AG08395 (cell line): ENCODE data around the gene SLC37A1.
"Not testable (repeated sequence)": the region's sequence is repeated elsewhere in the genome, so short reads cannot be mapped to it uniquely, and the experiment has no call there.

ENCODE experiments used
- DNase-seq: peaks from one replicate; pipeline ENCODE4 v3.0.0; 2012; ENCODE audit warnings: mixed read lengths, low spot score

Gene SLC37A1

DNA sequence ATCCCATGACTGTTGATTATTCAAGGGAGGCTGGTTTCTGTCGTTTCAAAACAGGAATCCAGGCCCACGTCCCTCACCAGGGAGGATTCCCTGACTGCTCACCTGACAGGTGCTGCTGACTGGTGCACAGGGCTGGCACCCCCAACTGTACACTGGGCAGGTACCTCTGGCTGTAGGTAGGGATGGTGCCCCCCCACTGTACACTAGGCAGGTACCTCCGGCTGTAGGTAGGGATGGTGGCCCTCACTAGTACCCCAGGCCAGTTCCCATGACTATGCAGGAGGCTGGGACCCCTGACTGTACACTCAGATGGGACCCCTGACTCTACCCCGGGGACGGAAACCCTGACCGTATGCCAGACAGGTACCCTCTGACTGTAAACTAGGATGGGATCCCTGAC, 106.2 kb downstream of the SLC37A1 start:
- DNase-seq, result no peak

DNA sequence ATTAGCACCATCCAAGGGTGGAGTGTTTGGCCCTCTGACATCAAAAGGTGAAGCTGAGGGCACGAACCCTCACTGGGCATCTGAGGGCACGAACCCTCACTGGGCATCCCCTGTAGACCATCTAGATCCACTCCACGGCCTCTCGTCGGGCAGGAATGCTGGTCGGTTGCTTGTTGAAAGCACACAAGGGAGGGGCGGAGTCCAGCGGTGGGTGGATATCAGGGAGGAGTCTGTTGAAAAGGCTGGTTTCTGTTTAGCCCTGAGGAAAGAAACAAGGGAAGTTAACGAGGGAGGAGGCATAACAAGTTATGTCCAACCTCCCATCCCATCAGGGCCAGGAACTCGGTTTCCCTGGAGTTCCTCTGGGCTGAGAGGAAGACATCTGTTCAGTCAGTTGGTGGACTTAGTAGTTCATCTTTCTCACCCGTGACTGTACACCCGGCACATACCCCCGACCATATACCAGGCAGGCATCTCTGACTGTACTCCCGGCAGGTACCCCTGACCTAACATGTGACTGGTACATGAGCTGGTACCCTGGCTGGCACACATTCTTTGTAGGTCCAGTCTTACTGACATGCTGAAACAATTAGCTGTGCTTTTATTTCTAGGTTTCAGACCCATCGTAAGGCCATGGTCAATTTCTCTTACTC, 107.6 kb downstream of the SLC37A1 start:
- DNase-seq, result no peak

DNA sequence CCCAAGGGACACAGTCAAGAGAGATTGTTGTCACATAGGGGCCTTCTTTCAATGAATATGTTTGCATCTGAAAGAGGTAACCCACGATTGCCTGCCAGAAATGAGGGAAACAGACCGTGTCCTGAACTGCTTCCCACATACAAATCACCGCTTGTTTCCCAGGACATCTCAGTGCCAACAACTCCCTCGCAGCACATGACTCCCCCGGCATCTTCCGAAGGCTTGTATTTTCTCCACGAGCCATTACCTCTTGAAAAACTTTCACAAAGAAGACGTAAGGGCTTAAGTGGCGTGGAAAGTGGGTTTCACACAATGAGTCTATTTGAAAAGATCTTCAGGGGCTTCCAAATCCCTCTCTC, 108.1 kb downstream of the SLC37A1 start:
- DNase-seq, result no peak

DNA sequence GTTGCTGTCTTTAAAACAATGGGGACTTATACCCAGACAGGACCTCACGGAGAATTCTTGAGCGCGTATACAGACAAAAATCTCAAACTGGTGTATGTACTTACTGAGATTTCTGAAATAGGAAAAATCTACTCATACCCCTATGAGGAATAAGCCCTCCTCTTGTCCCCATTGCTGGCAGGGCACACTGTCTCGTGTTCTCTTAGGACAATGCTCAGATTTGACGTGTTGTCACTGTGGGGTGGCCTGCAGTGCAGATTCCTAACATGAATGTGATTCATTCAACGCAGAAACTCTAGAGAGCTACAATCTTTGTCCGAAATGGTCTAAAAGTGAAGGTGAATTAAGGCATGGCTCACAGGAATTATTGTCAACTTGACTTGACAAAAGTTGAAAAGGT, 108.6 kb downstream of the SLC37A1 start:
- DNase-seq, result no peak

DNA sequence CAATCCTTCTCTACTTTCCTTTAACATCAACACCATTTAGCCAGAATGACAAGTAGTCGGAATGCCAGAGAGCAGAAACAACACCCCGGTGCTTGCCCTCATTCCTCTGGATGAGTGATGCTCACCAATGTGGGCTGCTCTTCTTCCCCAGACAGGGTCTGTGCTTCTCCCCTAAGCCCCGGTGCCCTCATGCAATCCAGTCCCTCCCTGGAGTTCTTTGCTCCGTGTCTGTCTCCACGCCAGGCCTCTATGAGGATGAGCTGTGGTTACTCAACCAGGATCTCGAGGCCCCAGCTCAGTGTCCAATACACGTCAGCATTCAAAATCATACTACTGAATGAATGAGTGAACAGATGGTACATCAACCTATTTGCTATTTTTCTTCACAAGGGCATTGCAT, 110.0 kb downstream of the SLC37A1 start:
- no peak for DNase-seq

DNA sequence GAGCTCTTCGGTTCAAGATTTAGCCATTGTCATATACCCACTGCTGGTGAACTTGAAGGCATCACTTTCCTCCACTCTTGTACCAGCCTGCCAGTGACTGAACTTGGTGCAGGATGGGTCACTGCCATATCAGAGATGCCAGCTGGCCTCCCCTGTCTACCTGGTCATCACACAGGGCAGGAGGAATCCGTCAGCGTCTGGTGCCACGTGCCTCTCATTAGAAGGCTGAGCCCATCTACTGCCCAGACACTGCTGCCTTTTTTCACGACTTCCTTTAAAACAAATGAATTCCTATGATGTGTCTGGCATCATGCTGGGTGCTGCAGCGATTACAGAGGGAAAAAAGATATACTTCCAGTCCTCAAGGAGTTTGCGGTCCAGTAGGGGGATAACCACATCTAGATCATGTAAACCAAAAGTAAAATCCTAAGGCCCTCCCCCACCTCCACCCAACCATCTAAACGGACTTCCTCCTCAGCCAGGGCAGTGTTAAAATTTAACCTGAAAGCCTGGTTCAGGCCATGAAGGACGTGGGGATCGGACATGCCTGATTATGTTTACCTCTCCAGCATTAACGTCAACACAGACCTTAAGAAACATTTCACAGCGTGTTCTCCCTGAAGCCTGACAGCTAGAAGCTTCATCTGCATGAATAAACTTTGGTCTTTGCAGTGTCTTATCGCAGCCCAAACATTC, 110.6 kb downstream of the SLC37A1 start:
- no peak for DNase-seq

DNA sequence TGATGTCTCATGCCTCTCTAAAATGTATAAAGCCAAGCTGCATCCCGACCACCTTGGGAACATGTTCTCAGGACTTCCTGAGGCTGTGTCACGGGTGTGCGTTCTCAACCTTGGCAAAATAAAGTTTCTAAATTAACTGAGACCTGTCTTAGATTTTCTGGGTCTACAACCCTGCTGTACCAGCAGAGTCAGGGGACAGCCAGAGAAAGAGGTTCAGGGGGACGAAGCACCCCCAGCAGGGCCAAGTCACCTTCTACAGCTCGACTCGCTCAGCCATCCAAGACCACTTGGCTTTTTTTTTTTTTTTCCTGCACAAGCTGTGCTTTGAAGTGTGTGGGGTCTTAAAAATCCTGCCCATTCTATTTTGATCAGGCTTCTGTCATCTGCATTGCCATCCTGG, 111.3 kb downstream of the SLC37A1 start:
- DNase-seq, result no peak

DNA sequence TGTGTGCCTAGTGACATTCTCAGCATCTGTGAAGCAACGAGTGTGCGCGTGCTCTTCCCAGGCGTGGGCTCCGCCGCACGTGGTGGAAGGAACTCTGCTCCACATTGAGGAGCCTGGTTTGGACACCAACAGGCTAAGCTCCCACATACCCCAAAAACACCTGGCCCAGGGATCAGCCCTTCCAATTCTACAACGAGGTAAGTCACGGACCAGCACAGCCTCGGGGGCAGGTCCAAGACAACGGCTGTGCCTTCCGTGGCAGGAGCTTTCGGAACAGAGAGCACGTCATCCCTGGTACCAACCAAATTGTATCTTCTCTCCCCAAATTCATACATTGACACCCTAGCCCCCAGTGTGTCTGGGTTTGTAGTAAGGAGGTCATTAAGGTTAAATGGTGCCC, 112.5 kb downstream of the SLC37A1 start:
- DNase-seq, result no peak

DNA sequence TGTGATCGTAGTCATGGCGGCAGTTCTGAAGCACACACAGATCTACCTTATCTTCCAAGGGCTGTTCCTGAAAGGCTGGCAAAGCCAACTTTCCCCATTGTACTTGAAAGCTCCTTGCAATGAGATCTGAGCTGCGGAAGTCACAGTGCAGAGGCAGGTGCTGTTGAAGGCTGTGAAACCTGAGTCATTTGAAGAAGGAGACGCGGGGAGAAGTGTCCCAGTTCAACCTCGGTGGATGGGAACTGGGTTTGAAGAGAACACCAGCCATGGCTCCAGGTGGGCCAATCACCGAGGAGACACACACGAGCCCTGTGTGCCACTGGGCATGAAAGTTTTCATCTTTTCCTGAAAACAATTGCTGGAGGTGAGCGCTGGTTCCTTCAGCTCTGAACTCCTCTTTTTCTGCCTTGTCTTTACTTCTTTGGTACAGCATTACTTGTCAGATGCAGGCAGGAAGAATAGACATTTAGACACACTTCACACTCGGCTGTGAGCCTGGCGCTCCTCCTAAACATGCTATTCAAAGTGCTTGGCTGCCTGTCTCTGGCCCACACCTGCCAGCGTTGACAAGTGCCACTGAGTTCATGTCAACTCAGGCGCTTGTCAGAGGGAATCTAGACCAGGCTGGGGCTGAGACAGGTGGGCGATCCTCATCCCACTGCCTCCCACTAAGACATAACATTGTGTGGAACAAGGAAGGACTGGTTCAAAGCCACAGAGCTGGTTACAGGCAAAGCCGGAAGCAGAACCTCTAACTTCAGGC, 114.1 kb downstream of the SLC37A1 start:
- no peak for DNase-seq

DNA sequence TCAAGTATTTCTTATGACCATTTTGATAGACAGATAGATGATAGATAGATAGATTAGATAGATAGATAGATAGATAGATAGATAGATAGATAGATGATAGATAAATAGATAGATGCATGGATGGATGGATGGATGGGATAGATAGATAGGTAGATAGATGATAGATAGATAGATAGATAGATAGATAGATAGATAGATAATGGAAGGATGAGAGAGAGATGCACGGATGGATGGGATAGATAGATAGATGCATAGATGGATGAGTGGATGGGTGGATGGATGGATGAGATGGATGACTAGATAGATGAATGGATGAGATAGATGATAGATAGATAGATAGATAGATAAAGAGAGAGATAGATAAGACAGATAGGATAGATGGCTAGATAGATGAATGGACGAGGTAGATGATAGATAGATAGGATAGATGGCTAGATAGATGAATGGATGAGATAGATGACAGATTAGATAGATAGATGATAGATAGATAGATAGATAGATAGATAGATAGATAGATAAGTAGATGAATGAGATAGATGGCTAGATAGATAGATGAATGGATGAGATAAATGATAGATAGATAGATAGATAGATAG, 114.9 kb downstream of the SLC37A1 start:
- DNase-seq, result not testable (repeated sequence)

DNA sequence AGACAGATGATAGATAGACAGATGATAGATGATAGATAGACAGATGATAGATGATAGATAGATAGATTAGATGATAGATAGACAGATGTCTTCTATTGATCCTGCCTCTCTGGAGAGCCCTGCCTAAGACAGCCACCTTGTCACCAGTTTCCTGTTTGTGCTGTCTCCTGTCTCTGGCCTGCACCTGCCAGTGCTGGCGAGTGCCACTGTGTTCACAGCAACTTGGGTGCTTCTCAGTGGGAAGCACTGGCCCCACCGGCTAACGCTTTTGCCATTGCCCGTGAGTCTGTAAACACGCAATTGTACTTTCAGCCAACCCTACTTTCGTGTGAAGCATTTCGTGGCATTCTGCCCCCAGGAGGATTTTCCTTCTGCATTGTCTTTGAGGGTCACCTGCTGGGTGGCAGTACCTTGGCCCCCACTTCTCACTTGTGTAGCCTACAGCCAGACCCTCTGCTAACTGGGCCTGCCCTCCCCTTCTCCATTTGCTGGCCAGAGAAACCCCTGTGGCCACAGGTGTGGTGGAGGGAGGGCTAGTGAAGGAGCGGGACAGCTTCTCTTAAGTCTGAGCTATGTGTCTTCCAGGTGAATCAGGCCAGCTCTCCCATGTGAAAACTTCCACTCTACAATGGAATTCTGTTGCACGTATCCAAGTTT, 116.4 kb downstream of the SLC37A1 start:
- no peak for DNase-seq

DNA sequence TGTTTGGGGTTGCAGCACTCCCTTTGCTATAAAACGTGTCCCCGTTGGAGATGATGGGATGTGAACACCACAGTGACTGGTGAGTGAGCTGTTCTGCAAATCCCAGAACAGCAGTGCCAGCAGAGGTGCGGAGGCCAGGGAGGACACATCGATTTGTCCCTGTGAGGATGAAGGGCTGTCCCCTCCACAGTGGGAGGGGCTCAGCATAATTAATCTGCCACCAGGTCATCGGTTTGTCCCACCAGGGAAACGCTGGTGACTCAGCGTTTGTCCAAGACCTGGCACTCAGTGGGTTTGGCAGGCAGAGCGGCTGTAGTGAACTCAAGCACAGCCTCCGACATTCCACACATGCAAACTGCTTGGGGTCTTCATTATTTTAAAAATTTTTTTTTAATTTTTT, 117.0 kb downstream of the SLC37A1 start:
- no peak for DNase-seq
